Ishikawa (cell line): ENCODE results near the gene TFF1.

Source experiments
- CEBPB ChIP-seq: IDR thresholded peaks from 2 replicates; pipeline ENCODE4 v1.6.1; 2012
- CREB1 ChIP-seq: IDR thresholded peaks from 2 replicates; pipeline ENCODE4 v1.6.1; 2012; ENCODE audit warnings: low read depth
- EP300 ChIP-seq: IDR thresholded peaks from 2 replicates; pipeline ENCODE4 v1.6.1; 2012; ENCODE audit warnings: borderline replicate concordance
- FOXM1 ChIP-seq: IDR thresholded peaks from 2 replicates; pipeline ENCODE4 v1.6.1; 2012; ENCODE audit warnings: low read depth, borderline replicate concordance
- NFIC ChIP-seq: IDR thresholded peaks from 2 replicates; pipeline ENCODE4 v1.6.1; 2012
- RAD21 ChIP-seq: IDR thresholded peaks from 2 replicates; pipeline ENCODE4 v1.6.1; 2012; ENCODE audit warnings: low read depth
- TAF1 ChIP-seq: IDR thresholded peaks from 2 replicates; pipeline ENCODE4 v1.6.1; 2012; ENCODE audit warnings: low read depth, mild to moderate bottlenecking
- TCF12 ChIP-seq: IDR thresholded peaks from 2 replicates; pipeline ENCODE4 v1.6.1; 2012; ENCODE audit warnings: low read depth
- TEAD4 ChIP-seq: IDR thresholded peaks from 2 replicates; pipeline ENCODE4 v1.6.1; 2012
- YY1 ChIP-seq: IDR thresholded peaks from 2 replicates; pipeline ENCODE4 v1.6.1; 2012; ENCODE audit warnings: low read depth
- ZBTB7A ChIP-seq: IDR thresholded peaks from 2 replicates; pipeline ENCODE4 v1.6.1; 2012; ENCODE audit warnings: low read depth
- TF ChIP-seq, protein P1 (sequence below): IDR thresholded peaks from 2 replicates; pipeline ENCODE4 v1.6.1; 2012
- TF ChIP-seq, protein P2 (sequence below): IDR thresholded peaks from 2 replicates; pipeline ENCODE4 v1.6.1; 2012; ENCODE audit warnings: low read depth, mild to moderate bottlenecking

TFF1 gene

DNA sequence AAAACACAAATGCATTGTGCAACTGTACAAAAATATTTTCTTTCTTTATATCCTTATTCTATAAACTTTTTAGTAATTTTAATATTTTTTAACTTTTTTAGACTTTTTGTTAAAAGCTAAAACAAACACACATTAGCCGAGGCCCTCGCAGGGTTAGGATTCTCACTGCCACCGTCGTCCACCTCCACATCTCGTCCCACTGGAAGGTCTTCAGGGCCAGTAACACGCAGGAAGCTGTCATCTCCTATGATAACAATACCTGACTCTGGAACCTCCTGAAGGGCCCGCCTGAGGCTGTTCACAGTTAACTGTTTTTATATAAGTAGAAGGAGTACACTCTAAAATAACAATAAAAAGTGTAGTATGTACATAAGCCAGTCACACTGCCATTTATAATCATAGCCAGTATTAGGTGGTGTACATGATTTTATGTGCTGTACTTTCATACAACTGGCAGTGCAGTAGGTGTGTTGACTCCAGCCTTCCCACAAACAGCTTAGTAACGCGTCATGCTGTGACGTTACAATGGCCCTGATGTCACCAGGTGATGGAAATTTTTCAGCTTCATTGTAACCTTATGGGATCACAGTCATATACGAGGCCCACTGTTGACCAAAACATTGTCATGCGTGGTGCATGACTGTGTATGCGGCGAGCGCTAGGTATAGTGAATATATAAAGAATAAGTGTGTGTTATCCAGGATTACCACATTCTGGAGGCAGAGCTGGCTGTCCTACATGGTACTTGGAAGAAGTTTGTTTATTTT lies 24.4 kb downstream of the TFF1 start:
- no peak for TF ChIP-seq TCF12
- TF ChIP-seq, protein P1, sequence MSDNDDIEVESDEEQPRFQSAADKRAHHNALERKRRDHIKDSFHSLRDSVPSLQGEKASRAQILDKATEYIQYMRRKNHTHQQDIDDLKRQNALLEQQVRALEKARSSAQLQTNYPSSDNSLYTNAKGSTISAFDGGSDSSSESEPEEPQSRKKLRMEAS = no peak
- no peak for TF ChIP-seq YY1
- no peak for TF ChIP-seq RAD21
- TF ChIP-seq CREB1 = no peak
- TF ChIP-seq TEAD4 = no peak
- TF ChIP-seq ZBTB7A = no peak
- TF ChIP-seq CEBPB = no peak
- TF ChIP-seq TAF1 = no peak
- TF ChIP-seq, protein P2, sequence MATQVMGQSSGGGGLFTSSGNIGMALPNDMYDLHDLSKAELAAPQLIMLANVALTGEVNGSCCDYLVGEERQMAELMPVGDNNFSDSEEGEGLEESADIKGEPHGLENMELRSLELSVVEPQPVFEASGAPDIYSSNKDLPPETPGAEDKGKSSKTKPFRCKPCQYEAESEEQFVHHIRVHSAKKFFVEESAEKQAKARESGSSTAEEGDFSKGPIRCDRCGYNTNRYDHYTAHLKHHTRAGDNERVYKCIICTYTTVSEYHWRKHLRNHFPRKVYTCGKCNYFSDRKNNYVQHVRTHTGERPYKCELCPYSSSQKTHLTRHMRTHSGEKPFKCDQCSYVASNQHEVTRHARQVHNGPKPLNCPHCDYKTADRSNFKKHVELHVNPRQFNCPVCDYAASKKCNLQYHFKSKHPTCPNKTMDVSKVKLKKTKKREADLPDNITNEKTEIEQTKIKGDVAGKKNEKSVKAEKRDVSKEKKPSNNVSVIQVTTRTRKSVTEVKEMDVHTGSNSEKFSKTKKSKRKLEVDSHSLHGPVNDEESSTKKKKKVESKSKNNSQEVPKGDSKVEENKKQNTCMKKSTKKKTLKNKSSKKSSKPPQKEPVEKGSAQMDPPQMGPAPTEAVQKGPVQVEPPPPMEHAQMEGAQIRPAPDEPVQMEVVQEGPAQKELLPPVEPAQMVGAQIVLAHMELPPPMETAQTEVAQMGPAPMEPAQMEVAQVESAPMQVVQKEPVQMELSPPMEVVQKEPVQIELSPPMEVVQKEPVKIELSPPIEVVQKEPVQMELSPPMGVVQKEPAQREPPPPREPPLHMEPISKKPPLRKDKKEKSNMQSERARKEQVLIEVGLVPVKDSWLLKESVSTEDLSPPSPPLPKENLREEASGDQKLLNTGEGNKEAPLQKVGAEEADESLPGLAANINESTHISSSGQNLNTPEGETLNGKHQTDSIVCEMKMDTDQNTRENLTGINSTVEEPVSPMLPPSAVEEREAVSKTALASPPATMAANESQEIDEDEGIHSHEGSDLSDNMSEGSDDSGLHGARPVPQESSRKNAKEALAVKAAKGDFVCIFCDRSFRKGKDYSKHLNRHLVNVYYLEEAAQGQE = no peak
- no peak for TF ChIP-seq NFIC
- no peak for TF ChIP-seq EP300

DNA sequence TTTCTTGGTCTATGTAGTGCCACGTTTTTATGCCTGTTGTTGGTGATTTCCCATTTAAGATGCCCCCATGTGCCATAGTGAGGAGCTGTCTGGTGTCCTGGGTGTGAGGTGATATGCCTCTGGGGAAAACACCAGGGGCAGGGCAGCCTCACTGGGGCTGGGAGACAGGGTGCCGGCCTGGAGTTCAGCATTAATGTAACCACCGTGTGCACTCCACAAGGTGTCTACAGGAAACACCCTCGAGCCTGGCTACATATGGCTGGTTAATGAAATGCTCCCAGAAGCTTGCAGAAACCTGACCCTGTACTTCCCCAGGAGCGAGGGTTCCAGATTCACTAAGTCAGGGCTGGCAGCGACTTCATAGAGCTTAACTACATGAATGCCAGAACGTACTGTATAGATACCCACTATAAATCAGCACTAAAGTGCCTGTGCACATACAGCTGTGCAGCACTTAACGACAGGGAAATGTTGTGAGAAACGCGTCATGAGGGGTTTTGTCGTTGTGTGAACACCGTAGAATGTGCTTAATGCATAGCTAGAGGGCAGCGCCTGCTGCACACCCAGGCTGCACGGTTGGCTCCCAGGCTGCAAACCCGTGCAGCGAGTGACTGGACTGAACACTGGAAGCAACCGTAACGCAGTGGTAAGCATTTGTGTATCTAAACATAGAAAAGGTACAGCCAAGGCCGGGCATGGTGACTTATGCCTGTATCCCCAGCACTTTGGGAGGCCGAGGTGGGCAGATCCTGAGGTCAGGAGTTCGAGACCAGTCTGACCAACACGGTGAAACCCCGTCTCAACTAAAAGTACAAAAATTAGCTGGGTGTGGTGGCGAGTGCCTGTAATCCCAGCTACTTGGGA lies 25.9 kb downstream of the TFF1 start:
- no peak for TF ChIP-seq FOXM1
- TF ChIP-seq CEBPB = no peak
- TF ChIP-seq EP300 = no peak

GRCh38 chr21:42338729-42339715 lies 27.3 kb downstream of the TFF1 start:
- TF ChIP-seq FOXM1 (no peak), EP300 (no peak), NFIC (no peak), ZBTB7A (no peak), CEBPB (no peak), RAD21 (no peak), YY1 (no peak), CREB1 (no peak), TAF1 (no peak)
- TF ChIP-seq, protein P2 = no peak
- TF ChIP-seq, protein P1 = no peak

DNA sequence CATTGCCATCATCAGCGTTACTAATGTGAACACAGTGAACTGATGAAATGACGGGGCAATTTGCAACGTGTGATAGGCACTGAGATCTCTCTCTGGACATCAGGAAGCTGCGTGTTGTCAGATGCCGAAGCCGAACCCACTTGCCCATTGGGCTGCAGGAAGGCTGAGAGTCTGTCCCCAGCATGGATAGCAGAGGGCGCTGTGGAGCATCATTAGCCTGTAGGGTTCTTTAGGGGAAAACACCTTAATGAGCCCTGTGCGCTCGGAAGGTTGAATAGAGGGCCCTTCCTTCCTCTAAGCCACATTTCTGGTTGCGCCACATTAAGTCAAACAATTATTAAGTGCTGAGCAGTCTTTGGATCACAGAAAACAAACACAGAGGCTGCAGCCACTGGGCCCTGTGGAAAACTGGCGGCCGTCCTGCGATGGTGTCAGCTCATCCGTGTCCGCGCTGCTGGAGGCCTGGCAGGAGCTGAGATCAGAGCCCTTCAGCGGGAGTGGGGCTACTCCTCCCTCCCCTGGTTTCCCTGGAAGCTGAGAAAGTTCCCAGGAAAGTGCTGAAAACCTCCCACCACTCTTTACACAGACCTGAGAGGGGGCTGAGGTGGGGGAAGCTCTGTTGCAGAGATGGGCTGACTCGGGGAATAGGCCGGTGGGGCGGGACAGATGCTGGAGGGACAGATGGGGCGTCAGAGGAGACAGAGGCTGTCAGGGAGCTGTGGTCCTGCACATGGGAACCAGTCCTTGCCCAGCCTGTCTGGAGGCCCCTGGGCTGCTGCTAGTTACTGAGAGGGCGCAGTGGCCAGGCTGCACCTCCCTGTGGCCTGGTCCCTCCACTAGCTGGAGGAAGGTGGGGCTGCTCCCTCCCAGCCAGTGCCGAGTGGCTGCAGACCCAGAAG lies 28.3 kb downstream of the TFF1 start:
- TF ChIP-seq TCF12 (peak; percentile 84), ZBTB7A (no peak), YY1 (no peak), CEBPB (peak; percentile 73), FOXM1 (no peak), EP300 (peak; percentile 77; the same call in 1 of the 2 replicates), CREB1 (no peak), NFIC (peak; percentile 95), TEAD4 (peak; percentile 59), RAD21 (peak; percentile 63)
- TF ChIP-seq, protein P1 = no peak
- TF ChIP-seq, protein P2 = no peak
